NCI-H524 treated with DMSO at 0.1 percent for 48 hours (cell line): ENCODE results near the gene RGL4.
A peak's percentile ranks its signal among the peaks of the same experiment; 100 is the strongest.
"Not testable (repeated sequence)": the region's sequence is repeated elsewhere in the genome, so short reads cannot be mapped to it uniquely, and the experiment has no call there.

Experiments
- DNase-seq: peaks from one replicate; lab custom pipeline; 2025; lab: John Stamatoyannopoulos, UW

RGL4 gene

DNA sequence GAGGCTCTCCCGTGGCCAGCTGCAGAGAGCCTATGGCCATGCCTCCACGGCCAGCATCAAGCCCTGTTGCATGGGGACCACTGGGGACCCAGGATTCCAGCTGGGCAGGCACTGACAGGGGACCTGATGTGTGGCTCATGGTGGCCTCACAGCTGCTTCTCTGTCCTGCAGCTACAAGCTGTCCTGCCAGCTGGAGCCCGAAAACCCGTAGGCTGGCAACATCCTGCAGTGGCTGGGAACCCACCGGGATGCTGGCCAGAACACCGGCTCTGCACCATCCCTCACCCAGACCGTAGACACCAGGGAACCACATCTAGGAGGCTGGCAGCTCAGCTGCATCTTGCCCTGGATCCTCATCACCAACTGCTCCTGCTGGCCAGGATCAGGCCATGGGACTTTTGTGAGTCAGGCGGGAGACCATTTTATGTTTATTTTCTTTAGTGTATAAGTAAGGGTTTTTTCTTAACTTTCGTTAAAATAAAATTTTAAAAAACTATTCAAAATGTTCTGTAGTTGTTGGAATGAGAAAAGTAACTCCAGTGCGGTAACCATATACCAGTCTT, 7.9 kb downstream of the RGL4 start:
- DNase-seq, result no peak

DNA sequence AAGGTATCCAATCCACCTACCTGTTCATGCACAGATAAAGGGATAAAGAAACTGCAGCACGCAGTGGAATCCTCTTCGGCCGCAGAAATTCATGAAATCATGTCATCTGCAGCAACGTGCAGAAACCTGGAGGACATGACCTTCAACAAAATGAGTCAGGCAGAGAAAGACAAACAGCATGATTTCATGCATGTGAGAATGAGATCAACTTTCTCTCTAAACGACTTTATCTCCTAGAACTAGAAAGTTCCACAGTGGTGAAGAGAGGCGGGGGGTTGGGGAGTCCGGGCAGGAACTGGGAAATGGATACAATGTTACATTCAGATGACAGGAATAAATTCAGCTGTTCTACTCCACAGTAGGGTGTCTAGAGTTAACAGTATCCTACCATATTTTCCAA, 9.9 kb downstream of the RGL4 start:
- DNase-seq, result no peak

DNA sequence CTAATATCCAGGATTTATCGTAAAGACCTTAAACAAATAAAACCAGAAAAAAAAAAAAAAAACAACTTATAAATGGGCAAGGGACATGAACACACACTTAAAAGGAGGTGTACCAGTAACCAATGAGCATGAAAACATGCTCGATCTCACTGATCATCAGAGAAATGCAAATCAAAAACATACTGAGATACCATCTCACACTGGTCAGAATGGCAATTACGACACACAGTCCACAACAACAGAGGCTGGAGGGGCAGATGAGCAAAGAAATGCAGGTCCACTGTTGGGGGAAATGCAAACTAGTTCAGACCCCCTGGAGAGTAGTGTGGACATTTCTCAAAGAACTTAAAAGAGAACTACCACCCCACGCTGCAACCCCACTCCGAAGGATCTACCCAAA, 13.2 kb downstream of the RGL4 start:
- no peak for DNase-seq

DNA sequence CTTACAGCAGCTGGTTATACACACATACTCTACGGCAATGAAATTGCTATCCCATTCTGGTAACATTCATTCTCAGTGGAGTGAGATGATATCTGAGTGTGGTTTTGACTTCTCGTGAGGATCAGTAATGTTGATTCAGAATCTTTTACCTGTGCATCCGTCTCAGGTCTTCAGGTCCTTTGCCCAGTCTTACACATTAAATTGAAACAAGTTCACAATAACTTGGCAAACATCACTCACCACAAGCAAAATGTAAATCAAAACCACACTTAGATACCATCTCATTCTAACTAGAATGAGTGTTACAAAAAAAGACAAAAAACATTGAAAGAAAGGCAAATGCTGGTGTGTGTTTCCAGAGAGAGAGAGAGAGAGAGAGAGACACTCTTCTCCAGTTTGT, 14.0 kb downstream of the RGL4 start:
- no peak for DNase-seq

DNA sequence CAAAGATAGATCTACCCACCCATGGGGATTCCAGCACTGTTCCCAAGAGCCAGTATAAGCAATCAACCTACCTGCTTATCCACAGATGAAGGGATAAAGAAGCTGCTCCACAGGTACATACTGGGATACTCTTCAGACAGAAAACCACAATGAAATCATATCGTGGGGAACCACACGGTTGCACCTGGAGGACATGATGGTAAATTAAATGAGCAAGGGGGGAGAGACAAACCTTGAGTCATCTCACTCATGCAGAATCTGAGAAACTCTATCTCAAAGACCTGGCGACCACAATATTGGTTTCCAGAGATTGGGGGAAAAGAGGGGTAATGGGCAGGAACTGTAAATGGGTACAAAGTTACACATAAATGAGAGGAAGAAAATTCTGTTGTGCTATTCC, 14.5 kb downstream of the RGL4 start:
- no peak for DNase-seq

DNA sequence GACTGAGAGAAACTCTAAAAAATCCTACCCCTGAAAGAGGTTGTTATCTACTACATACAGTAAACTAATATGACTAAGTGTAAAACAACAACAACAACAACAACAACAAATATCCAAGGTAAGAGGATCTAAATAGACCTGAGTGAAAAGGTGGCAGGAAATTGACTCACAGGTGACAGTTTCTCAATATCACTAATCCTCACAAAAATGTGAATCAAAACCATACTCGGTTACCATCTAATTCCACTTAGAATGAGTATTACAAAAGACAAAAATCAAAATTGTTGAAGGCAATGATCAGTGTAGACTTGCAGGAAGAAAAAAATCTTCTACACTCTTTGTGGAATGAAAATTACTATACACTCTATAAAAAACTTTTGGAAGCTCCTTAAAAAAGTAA, 17.5 kb downstream of the RGL4 start:
- no peak for DNase-seq

DNA sequence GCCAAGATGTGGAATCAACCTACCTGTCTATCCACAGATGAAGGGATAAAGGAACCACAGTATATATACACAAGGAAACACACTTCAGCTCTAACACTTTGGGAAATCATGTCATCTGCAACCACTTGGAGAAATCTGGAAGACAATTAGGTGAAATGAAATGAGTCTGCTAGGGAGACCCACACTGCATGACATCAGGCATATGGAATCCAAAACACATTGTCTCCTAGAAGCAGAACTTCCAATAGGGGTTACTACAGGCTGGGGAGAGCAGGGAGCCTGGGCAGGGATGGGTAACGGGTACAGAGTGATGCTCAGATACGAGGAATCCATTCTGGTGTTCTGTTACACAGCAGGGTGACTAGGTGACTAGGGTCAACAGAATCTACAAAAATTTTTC, 18.3 kb downstream of the RGL4 start:
- DNase-seq, result no peak

DNA sequence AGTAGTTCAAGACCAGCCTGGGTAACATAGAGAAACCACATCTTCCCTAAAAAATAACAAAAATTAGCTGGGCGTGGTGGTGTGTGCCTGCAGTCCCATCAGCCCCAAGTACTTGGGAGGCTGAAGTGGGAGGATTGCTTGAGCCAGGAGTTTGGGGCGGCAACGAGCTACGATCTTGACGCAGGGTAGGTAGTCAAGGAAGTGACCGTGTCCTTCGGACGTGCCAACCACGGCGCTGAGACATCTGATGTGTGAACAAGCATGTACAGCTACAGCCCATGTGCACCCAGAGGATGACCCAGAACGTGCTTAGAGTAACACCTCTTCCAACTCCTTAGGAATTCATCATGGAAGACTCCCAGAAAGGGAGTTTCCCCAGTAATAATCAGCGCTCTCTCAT, 21.4 kb downstream of the RGL4 start:
- DNase-seq, result no peak

DNA sequence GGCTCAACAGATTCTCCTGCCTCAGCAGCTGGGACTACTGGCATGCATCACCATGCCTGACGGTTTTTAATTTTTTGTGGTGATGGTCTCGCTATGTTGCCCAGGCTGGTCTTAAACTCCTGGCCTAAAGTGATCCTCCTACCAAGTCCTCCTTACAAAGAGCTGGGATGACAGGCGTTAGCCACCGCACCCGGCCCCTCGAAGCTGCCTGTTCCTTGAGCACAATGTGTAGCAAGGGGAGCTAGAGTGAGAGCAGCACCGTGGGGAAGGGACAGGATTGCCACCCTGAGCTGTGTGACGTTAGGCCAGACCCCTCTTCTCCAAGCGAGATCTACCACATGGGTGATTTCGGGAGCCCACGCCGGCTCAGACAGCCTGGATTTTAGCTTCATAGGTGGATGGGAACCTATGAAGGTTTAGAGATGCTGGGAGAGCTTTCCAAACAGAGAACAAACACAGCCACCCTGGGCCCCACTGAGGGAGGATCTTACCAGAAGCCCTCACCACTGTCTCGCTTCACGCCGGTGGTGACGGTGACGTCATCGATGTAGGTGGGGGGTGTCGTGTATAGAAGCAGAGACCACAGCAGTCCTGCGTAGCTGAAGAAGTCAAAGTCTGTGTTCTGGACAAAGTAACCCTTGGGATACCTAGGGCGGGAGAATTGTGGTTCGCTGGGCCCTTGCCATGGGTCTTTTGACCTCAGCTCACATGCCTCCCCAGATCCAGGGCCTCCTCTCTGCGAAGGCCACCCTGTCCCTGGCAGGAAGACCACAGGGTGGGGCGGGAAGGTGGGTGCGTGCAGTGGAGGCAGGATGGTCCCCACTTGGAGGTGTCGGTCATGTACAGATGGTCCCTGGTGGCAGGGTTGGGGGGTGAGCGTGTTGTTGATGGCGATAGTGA, 23.1 kb downstream of the RGL4 start:
- DNase-seq, result no peak

DNA sequence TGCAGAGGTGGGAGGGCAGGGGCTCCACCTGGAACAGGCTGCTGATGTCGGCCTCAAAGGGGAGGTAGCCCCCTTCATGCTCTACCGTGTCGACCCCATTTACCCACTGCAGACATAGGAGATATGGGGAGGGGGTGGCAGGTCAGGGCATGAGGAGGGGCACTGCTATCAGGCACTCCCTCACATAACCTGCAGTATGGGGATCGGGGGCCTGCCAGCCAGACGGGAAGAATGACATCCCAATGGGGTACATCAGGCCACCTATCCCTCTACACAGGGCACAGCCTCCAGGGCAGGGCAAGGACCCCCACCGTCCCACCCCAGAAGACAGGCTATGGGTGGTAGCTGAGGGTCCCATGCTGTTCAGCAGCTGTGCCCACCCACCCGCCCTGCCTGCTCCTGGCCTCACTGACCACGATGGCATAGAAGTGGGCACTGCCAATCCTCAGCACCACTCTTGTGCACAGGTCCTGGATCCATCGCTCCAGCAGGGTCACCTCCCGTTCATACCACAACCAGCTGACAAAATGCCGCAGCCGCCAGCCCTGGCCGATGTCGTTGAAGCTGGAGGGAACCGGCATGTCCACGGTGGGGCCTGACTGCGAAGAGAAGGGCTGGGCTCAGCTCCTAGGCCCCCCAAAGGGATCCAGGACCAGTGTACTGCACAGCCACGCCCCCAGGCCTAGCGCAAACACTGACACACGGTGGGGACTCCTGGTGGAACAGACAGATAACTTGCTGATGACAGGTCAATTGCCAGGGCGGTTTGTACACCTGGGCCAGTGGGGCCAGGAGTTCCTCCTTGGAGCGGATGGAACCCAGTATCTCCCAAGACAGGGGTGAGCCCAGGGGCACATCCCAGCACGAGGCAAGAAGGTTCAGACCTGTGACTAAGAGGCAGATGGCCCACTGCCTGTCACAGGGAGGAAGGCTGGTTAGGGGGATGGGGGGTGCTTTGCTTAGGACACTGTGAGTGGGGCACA, 24.1 kb downstream of the RGL4 start:
- DNase-seq, result no peak

DNA sequence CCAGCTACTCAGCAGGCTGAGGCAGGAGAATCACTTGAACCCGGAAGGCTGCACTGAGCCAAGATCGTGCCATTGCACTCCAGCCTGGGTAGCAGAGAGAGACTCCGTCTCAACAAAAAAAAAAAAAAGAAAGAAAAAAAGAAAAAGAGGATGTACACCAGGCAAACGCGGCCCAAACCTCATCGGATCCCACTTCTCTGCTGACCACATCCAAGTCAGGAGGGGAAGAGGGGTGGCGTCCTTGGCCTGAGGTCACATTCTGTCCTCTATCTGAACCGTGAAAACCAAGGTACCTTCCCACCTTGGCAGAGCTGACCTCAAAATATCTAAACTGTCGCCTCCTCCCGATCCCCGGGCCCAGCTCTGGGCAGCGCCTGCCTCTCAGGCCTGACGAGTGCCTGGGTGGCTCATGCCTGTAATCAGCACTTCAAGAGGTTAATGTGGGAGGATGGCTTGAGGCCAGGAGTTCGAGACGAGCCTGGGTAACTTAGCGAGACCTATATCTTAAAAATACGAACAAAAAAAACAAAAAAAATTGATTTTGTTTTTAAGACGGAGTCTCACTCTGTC, 25.1 kb downstream of the RGL4 start:
- no peak for DNase-seq

DNA sequence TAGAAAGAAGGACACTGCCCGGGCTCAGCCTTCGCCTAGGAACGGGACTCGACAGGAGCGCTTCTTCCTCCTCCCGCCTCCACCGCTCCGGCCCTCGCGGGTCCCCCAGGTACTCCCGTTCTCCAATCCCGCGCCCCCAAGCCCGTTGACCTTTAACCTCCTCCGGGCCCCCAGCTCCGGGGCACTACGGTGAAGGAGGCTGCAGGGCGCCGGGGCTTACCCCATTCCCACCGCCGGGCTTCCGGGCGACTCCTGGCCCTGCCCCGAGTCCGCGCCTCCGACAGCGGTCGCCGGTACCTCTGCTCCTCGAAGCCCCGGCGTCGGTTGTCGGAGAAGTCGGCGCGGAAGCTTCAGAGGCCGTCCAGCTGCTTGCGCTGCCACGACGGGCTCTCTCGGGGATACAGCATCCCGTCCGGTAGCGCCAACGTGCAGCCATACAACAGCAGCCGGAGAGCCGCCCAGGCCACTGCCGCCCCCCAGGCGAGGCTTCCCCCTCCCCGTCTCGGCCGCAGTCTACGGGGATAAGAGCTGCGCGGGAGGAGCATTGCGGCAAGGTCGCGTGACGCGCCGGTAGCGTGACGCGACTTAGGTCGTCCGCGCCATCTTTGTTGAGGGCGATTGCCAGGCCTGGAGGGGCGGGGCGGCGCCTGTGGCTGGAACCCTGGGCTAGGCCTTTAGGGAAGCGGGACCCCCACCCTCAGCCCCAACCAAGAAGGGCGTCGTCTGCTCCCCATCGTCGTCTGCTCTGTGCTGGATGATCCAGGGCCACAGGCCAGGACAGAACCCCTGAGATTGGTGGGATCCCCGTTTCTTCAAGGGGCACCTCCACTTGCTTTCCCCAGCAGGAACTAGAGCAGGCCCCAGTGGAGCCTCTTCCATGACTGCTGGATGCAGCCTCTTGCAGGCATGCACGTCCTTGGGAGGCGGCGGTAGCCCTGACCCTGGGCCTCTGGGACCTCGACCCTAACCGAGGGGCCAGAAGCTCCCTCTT, 26.3 kb downstream of the RGL4 start:
- DNase-seq, result peak; percentile 56

DNA sequence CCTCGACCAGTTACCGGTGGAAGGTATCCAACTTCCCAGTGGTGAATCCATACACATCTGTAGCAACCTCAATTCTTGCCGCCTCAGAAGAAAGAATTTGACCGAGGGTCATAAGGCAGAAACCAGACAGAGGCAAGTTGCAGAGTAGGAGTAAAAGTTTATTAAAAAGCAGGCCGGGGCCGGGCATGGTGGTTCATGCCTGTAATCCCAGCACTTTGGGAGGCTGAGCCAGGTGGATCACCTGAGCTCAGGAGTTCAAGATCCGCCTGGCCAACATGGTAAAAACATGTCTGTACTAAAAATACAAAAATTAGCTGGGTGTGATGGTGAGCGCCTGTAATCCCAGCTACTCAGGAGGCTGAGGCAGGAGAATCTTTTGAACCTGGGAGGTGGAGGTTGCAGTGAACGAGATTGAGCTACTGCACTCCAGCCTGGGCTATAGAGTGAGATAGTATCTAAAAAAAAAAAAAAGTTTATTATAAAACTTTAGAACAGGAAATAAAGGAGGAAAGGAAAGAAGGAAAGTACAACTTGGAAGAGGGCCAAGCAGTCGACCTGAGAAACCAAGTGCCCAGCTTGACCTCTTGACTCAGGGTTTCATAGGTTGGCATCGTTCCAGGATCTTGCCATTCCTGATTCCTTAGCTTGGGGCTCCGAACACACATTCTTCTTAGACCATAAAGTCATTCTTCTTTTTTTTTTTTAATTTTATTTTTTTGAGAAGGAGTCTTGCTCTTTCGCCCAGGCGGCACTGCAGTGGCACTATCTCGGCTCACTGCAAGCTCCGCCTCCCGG, 27.8 kb downstream of the RGL4 start:
- DNase-seq, result no peak

DNA sequence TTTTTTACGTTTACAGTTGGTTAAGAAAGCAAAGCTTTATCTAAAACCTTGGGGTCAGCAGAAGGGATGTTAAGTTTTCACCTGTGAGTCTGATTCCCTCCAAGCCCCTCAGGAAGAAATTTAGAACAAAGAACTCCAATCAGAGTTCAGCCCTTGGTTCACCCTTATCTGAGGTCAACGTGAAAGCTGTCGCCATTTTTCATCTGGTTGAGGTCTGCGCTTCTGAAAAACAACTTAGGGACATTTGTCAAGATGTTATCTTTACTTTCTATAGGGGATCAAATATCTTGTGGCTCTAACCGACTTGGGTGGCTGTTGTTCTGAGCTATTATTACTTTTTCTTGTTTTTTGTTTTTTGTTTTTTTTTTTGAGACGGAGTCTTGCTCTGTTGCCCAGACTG, 30.0 kb downstream of the RGL4 start:
- DNase-seq, result no peak

DNA sequence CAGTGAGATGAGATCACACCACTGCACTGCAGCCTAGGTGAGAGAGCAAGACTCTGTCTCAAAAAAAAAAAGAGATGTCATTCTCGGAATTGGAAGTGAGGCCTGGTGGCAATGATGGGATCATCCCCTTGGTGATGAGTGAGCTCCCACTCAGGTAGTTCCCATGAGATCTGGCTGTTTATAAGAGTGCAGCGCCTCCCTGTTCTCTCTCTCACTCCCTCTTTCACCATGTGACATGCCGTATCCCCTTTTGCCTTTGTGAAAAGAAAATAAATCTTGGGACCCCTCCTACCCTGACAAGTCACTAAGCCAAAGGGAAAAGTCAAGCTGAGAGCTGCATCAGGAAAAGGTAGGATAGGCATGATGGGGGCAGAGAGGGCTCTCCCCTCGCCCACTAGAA, 31.3 kb downstream of the RGL4 start:
- DNase-seq, result no peak

DNA sequence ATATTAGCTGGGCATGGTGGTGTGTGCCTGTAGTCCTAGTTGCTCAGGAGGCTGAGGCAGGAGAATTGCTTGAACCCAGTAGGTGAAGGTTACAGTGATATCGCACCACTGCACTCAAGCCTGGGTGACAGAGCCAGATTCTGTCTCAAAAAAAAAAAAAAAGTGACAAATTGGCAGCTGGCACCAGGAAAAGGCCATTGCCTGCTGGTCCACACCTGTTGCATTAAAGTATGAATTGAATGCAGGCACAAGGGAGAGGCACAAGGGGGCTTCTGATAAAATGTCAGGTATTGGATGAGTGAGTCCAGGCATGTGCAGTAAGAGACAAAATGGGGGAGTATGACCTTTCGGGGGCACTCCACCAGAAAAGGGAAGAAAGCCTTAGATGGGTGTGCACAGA, 31.9 kb downstream of the RGL4 start:
- DNase-seq, result no peak

DNA sequence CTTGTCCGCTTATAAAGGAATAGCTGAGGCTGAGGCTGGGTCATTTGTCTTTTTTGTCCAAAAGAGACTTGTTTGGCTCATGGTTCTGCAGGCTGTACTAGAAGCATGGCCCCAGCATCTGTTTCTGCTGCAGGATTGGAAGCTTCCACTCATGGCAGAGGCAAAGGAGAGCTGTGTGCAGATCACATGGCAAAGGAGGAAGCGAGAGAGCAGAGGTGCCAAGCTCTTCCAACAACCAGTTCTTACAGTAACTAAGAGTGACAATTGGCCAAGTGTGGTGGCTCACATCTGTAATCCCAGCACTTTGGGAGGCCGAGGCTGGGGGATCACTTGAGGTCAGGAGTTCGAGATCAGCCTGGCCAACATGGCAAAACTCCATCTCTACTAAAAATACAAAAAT, 37.3 kb downstream of the RGL4 start:
- DNase-seq, result not testable (repeated sequence)

DNA sequence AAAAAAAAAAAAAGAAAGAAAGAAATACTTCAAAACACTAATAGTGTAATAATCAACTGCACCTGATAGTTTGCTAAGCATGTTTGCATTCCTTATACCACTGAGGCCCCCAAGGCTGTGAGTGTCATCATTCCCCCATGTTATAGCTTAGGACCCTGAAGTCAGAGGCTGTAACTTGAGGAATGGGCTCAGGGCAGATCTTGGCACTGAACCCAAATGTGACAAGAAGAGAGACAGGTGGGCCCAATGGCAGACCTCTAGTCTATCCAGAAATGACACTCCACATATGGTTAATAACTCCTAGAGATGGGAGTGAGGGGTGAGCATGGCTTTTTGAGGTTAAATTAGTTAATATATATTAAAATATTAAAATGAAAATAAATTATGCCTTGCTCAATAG, 46.9 kb downstream of the RGL4 start:
- DNase-seq, result no peak

DNA sequence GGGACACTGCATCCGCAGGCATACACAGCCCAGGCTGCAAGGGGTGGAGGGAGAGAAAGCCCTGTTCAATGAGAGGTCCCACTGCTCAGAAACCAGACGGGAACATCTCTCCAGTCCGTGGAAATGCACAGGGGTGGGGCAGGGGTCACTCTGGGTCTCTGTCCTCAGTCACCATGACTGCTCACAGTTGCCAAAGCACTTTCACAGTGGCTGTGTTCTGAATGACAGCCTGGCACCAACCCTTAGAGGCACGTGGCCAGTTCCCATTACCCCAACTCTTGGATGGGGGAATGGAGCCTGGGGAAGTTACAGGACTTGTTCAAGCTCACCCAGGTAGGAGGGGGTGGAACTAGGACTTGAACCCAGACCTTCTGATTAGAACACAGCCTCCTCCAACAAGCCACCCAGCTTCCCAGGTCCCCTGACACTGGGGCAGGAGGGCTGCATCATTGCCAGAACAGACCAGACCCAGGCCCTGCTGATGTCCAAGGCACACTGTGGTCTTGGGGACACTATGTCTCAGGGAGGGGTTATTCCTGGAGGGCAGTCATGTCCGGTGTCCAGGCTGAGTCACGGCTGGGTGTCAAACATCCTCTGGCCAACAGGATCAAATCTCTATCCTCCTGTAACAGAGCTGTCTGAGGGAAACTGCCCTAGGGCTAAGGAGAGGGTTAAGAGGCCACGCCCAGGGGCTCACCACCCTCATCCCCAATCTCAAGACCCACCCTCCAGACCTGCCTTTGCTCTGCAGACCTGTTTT, 51.9 kb downstream of the RGL4 start:
- DNase-seq, result no peak

DNA sequence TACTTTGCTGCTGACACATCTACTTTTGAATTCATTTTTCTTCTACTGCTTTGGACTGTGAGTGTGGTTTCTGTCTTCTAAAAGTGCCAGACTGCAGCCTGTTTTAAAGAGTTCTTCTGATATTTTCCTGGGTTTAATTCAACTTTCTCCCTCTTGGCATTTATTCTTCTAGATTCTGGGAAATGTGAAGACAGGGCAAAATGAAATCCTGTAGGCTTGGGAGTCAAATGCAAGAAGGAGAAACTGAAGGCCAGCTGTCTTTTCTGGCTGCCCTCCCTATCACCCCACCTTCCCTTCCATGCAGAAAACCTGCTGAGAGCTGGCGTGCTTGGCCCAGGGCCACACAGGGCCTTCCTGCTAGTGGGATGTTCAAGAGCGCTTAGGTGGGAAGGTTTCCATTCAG, 52.5 kb downstream of the RGL4 start:
- DNase-seq, result no peak
